Measurements from ENCODE around the gene NISCH. TPM values are rescaled to one million over a fixed set of nuclear protein-coding genes. Genes with fewer than 3 reads are reported as not detected.

Gene NISCH
- total RNA-seq, 2 experiments from 2014 or later, result 77.2 to 82.6 TPM

DNA sequence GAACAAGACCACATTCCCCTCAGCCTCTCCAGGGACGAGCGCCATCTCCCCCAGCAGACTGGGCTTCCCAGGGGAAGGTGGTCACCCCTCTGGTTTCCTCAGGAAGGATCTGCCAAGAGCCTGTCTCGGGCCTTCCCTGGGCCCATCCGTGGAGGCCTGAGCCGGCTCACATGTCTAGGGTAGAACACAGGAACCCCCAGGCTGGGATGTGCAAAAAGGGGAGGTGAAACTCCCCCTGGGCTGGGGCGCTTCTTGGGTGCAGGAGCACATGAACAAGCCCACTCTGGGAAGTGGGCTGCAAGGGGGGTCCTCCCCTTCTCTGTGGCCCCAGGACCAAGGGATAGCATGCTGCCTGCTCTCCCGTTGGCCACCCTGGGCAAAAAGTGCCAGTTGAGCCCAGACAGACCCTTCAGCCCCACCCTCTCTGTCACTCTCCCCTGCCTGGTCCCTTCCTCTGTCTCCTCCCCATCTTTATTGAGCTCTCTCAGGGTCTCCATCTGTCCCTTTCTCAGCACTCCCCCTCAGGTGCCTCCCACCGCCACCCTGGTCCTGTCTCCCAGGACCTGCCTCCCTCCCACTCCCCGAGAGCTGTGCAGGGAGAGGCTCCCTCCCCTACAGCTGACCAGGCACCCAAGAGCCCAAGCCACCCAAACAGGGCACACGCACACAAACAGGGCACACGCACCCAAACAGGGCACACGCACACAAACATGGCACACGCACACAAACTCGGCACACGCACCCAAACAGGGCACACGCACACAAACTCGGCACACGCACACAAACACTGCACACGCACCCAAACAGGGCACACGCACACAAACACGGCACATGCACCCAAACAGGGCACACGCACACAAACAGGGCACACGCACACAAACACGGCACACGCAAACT is 11.4 kb upstream of the NISCH start:
- no peaks in the 10 kb centered on the region for H3K36me3 Mint-ChIP-seq (ENCODE audit: low read depth)
- ATAC-seq, result no peak
- peaks cover 19% of the 10 kb centered on the region for H3K4me1 Mint-ChIP-seq (ENCODE audit: low read depth)
- H3K9me3 Mint-ChIP-seq (ENCODE audit: insufficient read depth), result no peaks in the 10 kb centered on the region
- H3K27me3 Mint-ChIP-seq (ENCODE audit: low read depth), result no peaks in the 10 kb centered on the region
- no peak overlapping the region for H3K4me3 Mint-ChIP-seq
- no peak for DNase-seq
- CTCF ChIA-PET, result interaction anchor here (6.5 kb wide), 1 partner anchor 13 kb away, joined by 131 read pairs; no protein-coding TSS in a partner anchor
- no peak overlapping the region for H3K27ac Mint-ChIP-seq
- POLR2A ChIA-PET, result no interaction called here

- ATAC-seq (peak; percentile 98), DNase-seq (peak; percentile 90)
- Mint-ChIP-seq H3K4me1 (ENCODE audit: low read depth) (peaks cover 19% of the 10 kb centered on the region), H3K36me3 (ENCODE audit: low read depth) (no peaks in the 10 kb centered on the region), H3K4me3 (no peak within 1 kb of the TSS), H3K27me3 (ENCODE audit: low read depth) (no peaks in the 10 kb centered on the region), H3K9me3 (ENCODE audit: insufficient read depth) (no peaks in the 10 kb centered on the region), H3K27ac (peak within 1 kb of the TSS; percentile 30)
- ChIA-PET POLR2A (interaction anchor here (1.5 kb wide), 1 partner anchor 33 kb away, joined by 9 read pairs; no protein-coding TSS in a partner anchor), CTCF (interaction anchor here (0.9 to 6.5 kb wide), 10 partner anchors 12 to 225 kb away, joined by 3 to 131 read pairs (median 6); partner anchors contain the start of genes UQCC5 and WDR82)
Observed at GRCh38 chr3:52444860-52445793, 10.3 kb upstream of the NISCH start, which contains the start of gene SEMA3G. SEMA3G (minus strand) TSS chr3:52445103; CDS start chr3:52445027, 76 bp downstream.

GRCh38 chr3:52446042-52446441 is 9.4 kb upstream of the NISCH start:
- CTCF ChIA-PET, result interaction anchor here (0.7 to 6.5 kb wide), 17 partner anchors 8 to 225 kb away, joined by 3 to 131 read pairs (median 5); partner anchors contain the start of gene UQCC5
- POLR2A ChIA-PET, result interaction anchor here (1.0 to 1.5 kb wide), 2 partner anchors 9 to 33 kb away, joined by 3 to 9 read pairs; partner anchors contain the start of gene NISCH
- no peaks in the 10 kb centered on the region for H3K36me3 Mint-ChIP-seq (ENCODE audit: low read depth)

GRCh38 chr3:52446631-52447511 is 8.5 kb upstream of the NISCH start:
- ChIA-PET CTCF (interaction anchor here (0.7 to 6.5 kb wide), 23 partner anchors 8 to 226 kb away, joined by 3 to 131 read pairs (median 6); partner anchors contain the start of gene UQCC5), POLR2A (interaction anchor here (1.0 kb wide), 1 partner anchor 8 kb away, joined by 3 read pairs; the partner anchor contains the start of gene NISCH)
- Mint-ChIP-seq H3K27ac (peak overlapping the region; percentile 63), H3K9me3 (ENCODE audit: insufficient read depth) (no peaks in the 10 kb centered on the region), H3K4me1 (ENCODE audit: low read depth) (peaks cover 19% of the 10 kb centered on the region), H3K27me3 (ENCODE audit: low read depth) (no peaks in the 10 kb centered on the region), H3K4me3 (no peak overlapping the region), H3K36me3 (ENCODE audit: low read depth) (no peaks in the 10 kb centered on the region)
- ATAC-seq (peak; percentile 66), DNase-seq (peak; percentile 83)

More at GRCh38 chr3:52446042-52446441, 9.4 kb upstream of the NISCH start:
- ATAC-seq, result no peak
- no peak overlapping the region for H3K27ac Mint-ChIP-seq
- peaks cover 19% of the 10 kb centered on the region for H3K4me1 Mint-ChIP-seq (ENCODE audit: low read depth)
- no peaks in the 10 kb centered on the region for H3K9me3 Mint-ChIP-seq (ENCODE audit: insufficient read depth)
- H3K4me3 Mint-ChIP-seq, result no peak overlapping the region
- DNase-seq, result no peak
- no peaks in the 10 kb centered on the region for H3K27me3 Mint-ChIP-seq (ENCODE audit: low read depth)

GRCh38 chr3:52447512-52448355 is 7.7 kb upstream of the NISCH start:
- Mint-ChIP-seq H3K36me3 (ENCODE audit: low read depth) (no peaks in the 10 kb centered on the region), H3K9me3 (ENCODE audit: insufficient read depth) (no peaks in the 10 kb centered on the region), H3K4me3 (no peak overlapping the region), H3K27me3 (ENCODE audit: low read depth) (no peaks in the 10 kb centered on the region), H3K4me1 (ENCODE audit: low read depth) (peaks cover 19% of the 10 kb centered on the region), H3K27ac (no peak overlapping the region)
- ChIA-PET POLR2A (interaction anchor here (0.7 kb wide), 1 partner anchor 401 kb away, joined by 3 read pairs; no protein-coding TSS in a partner anchor), CTCF (interaction anchor here (0.7 to 6.5 kb wide), 14 partner anchors 9 to 227 kb away, joined by 3 to 131 read pairs (median 6); partner anchors contain the start of gene UQCC5)
- ATAC-seq (no peak), DNase-seq (no peak)

GRCh38 chr3:52450489-52451236 is 4.7 kb upstream of the NISCH start:
- no peak for ATAC-seq

GRCh38 chr3:52451237-52452083 is 3.9 kb upstream of the NISCH start:
- ChIA-PET CTCF (interaction anchor here (1.4 kb wide), 1 partner anchor 9 kb away, joined by 4 read pairs; no protein-coding TSS in a partner anchor), POLR2A (no interaction called here)
- H3K4me1 Mint-ChIP-seq (ENCODE audit: low read depth), result peaks cover 29% of the 10 kb centered on the region
- peaks cover 3% of the 10 kb centered on the region for H3K36me3 Mint-ChIP-seq (ENCODE audit: low read depth)
- no peak for DNase-seq
- no peak overlapping the region for H3K4me3 Mint-ChIP-seq
- H3K9me3 Mint-ChIP-seq (ENCODE audit: insufficient read depth), result no peaks in the 10 kb centered on the region
- no peak overlapping the region for H3K27ac Mint-ChIP-seq
- ATAC-seq, result no peak
- no peaks in the 10 kb centered on the region for H3K27me3 Mint-ChIP-seq (ENCODE audit: low read depth)

More at GRCh38 chr3:52450489-52451236, 4.7 kb upstream of the NISCH start:
- DNase-seq, result no peak
- no peak overlapping the region for H3K27ac Mint-ChIP-seq
- H3K9me3 Mint-ChIP-seq (ENCODE audit: insufficient read depth), result no peaks in the 10 kb centered on the region
- CTCF ChIA-PET, result interaction anchor here (1.4 kb wide), 1 partner anchor 8 kb away, joined by 4 read pairs; no protein-coding TSS in a partner anchor
- H3K4me1 Mint-ChIP-seq (ENCODE audit: low read depth), result peaks cover 23% of the 10 kb centered on the region
- POLR2A ChIA-PET, result no interaction called here
- no peaks in the 10 kb centered on the region for H3K27me3 Mint-ChIP-seq (ENCODE audit: low read depth)
- H3K4me3 Mint-ChIP-seq, result no peak overlapping the region
- no peaks in the 10 kb centered on the region for H3K36me3 Mint-ChIP-seq (ENCODE audit: low read depth)

DNA sequence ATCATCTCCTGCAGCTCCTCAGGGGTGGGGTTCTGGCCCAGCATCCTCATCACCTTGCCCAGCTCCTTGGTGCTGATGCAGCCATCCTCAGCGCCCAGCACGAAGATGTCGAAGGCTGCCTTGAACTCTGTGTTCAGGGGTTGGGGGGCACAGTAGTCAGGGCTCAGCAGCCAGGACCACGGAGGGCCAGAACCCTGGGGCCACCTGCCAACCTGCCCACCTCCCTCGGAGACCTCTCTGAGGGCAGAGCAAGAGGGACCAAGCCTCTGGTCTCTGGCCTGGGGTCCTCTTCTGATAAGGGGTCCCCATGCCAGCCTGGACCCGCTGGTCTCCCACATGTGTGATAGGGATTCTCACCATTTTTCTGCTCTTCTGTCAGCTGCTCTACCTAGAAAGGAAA is 3.3 kb upstream of the NISCH start:
- H3K27ac Mint-ChIP-seq, result no peak overlapping the region
- DNase-seq (no peak), ATAC-seq (no peak)
- peaks cover 4% of the 10 kb centered on the region for H3K36me3 Mint-ChIP-seq (ENCODE audit: low read depth)
- CTCF ChIA-PET, result interaction anchor here (1.4 kb wide), 1 partner anchor 10 kb away, joined by 4 read pairs; no protein-coding TSS in a partner anchor
- H3K9me3 Mint-ChIP-seq (ENCODE audit: insufficient read depth), result no peaks in the 10 kb centered on the region
- no peaks in the 10 kb centered on the region for H3K27me3 Mint-ChIP-seq (ENCODE audit: low read depth)
- peaks cover 33% of the 10 kb centered on the region for H3K4me1 Mint-ChIP-seq (ENCODE audit: low read depth)
- POLR2A ChIA-PET, result no interaction called here
- H3K4me3 Mint-ChIP-seq, result no peak overlapping the region

All from activated CD8-positive, alpha-beta T cell treated with anti-CD3 and anti-CD28 coated beads, Interleukin-2, amount 10 ng/mL, durations not matched to agents 7 days and 5 days (primary cell).